ENCODE results near the gene ZC3H14. TPM values are rescaled to one million over a fixed set of nuclear protein-coding genes. Genes with fewer than 3 reads are reported as not detected.
"Not testable (repeated sequence)": the region's sequence is repeated elsewhere in the genome, so short reads cannot be mapped to it uniquely, and the experiment has no call there.

The ZC3H14 gene
- total and polyA plus RNA-seq, 10 of the 15 experiments (the other 5 are each of a cell fraction or from before 2014, with no cell fraction given): 17.9 to 97.1 (median 47.6) TPM

DNA sequence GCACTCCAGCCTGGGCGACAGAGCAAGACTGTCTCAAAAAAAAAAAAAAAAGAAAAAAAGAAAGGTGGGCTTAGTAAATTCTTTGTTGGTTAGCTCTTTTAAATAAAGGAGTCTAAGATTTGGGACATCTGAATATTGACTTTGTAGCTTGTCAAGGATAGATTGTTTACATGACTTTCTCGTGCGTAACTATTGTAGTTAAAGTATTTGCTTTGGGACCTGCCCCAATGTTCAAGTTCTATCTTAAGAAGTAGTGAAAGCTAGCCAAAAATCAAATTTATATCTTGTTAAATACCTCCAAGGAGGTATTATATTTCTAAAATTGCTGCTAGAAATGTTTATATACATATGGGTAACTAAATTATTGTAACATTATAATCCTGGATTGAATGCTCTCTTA lies 40.4 kb upstream of the ZC3H14 start:
- Histone ChIP-seq H2AFZ (ENCODE audit: control insufficient read depth, low read depth, low read length) (no peak overlapping the region), H3K9ac (ENCODE audit: control insufficient read depth, insufficient read depth, low read length) (no peak overlapping the region), H3K4me1 (ENCODE audit: control insufficient read depth, insufficient read depth, low read length) (no peaks in the 10 kb centered on the region), H4K20me1 (ENCODE audit: control insufficient read depth, insufficient read depth) (no peaks in the 10 kb centered on the region), H3K79me2 (ENCODE audit: control insufficient read depth, insufficient read depth, low read length) (no peaks in the 10 kb centered on the region), H3K36me3 (ENCODE audit: control insufficient read depth in 2 of 2, insufficient read depth in 2 of 2, low read length in 1 of 2) (no peaks in the 10 kb centered on the region), H3K4me3 (no peak overlapping the region), H3K27me3 (replicated peaks in 1 of 2; ENCODE audit: control insufficient read depth in 2 of 2, insufficient read depth in 2 of 2, low read length in 1 of 2) (no peaks in the 10 kb centered on the region), H3K9me3 (replicated peaks; ENCODE audit: control insufficient read depth, insufficient read depth, low read length) (no peaks in the 10 kb centered on the region), H3K4me2 (ENCODE audit: control insufficient read depth, insufficient read depth) (no peak overlapping the region), H3K27ac (ENCODE audit: control insufficient read depth, insufficient read depth) (no peak overlapping the region)
- TF ChIP-seq CHD2 (IDR thresholded peaks at IDR 0.05; ENCODE audit: borderline replicate concordance, low read depth, low read length) (no peak), RELA (IDR thresholded peaks at IDR 0.05; ENCODE audit: borderline replicate concordance, partially characterized antibody) (no peak)
- CTCF ChIA-PET: no interaction called here
- intact Hi-C loops (cut with micrococcal nuclease; ENCODE audit: unreplicated experiment) (no loop called here), in situ Hi-C loops (cut with MboI) (no loop called here)
- no peak for FAIRE-seq
- SMC1A ChIA-PET (ENCODE audit: uncharacterized antibody, unreplicated experiment): interaction anchor here (0.7 to 1.2 kb wide), 2 partner anchors 20 to 306 kb away, joined by 3 read pairs; no protein-coding TSS in a partner anchor
- no TSS peak for BruUV-seq (replicated peaks)
- POLR2A ChIA-PET: no interaction called here
- RAD21 ChIA-PET (ENCODE audit: unreplicated experiment): interaction anchor here (0.5 to 0.6 kb wide), 2 partner anchors 27 to 203 kb away, joined by 3 read pairs; no protein-coding TSS in a partner anchor
- ATAC-seq: no peak
- WGBS (ENCODE audit: insufficient coverage, insufficient replicate concordance, low lambda C conversion rate, missing lambda C conversion rate): 86% methylated on average over 3 of the region's 3 CpGs
- DNase-seq (ENCODE audit: low read depth, low spot score): no peak

DNA sequence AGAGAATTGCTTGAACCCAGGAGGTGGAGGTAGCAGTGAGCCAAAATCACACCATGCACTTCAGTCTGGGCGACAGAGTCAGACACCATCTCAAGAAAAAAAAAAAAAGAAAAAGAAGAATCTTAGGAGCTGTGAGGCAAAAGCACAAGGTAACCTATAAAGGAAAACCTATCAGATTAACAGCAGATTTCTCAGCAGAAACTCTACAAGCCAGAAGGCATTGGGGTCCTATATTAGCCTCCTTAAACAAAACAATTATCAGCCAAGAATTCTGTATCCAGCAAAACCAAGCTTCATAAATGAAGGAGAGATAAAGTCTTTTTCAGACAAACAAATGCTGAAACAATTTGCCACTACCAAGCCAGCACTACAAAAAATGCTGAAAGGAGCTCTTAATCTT lies 32.9 kb upstream of the ZC3H14 start:
- ATAC-seq; POLR2A ChIA-PET; BruUV-seq (replicated peaks); DNase-seq (ENCODE audit: low read depth, low spot score); FAIRE-seq; H3K4me2 ChIP-seq (ENCODE audit: control insufficient read depth, insufficient read depth); H3K4me1 ChIP-seq (ENCODE audit: control insufficient read depth, insufficient read depth, low read length); H3K36me3 ChIP-seq (ENCODE audit: control insufficient read depth in 2 of 2, insufficient read depth in 2 of 2, low read length in 1 of 2); in situ Hi-C loops (cut with MboI); RAD21 ChIA-PET (ENCODE audit: unreplicated experiment); H3K9me3 ChIP-seq (replicated peaks; ENCODE audit: control insufficient read depth, insufficient read depth, low read length); intact Hi-C loops (cut with micrococcal nuclease; ENCODE audit: unreplicated experiment); H4K20me1 ChIP-seq (ENCODE audit: control insufficient read depth, insufficient read depth); H3K4me3 ChIP-seq; H3K27me3 ChIP-seq (replicated peaks in 1 of 2; ENCODE audit: control insufficient read depth in 2 of 2, insufficient read depth in 2 of 2, low read length in 1 of 2); H3K9ac ChIP-seq (ENCODE audit: control insufficient read depth, insufficient read depth, low read length); H3K27ac ChIP-seq (ENCODE audit: control insufficient read depth, insufficient read depth); H3K79me2 ChIP-seq (ENCODE audit: control insufficient read depth, insufficient read depth, low read length); H2AFZ ChIP-seq (ENCODE audit: control insufficient read depth, low read depth, low read length): not testable (repeated sequence)
- WGBS (ENCODE audit: insufficient coverage, insufficient replicate concordance, low lambda C conversion rate, missing lambda C conversion rate): 0% methylated on average over 1 of the region's 1 CpG
- ChIA-PET CTCF (interaction anchor here (1.2 kb wide), 1 partner anchor 38 kb away, joined by 3 read pairs; no protein-coding TSS in a partner anchor), SMC1A (ENCODE audit: uncharacterized antibody, unreplicated experiment) (interaction anchor here (0.6 kb wide), 1 partner anchor 66 kb away, joined by 3 read pairs; no protein-coding TSS in a partner anchor)

Measured in GM12878 (cell line).